ENCODE results near the gene PROSER3.

The PROSER3 gene

GRCh38 chr19:35777961-35778360, 20.0 kb downstream of the PROSER3 start:
- no peak for DNase-seq

- no peak for DNase-seq
These were observed 21.1 kb downstream of the PROSER3 start for GRCh38 chr19:35779033-35779432.

GRCh38 chr19:35780058-35780457, 22.1 kb downstream of the PROSER3 start:
- no peak for DNase-seq

GRCh38 chr19:35780717-35781116, 22.7 kb downstream of the PROSER3 start:
- no peak for DNase-seq

GRCh38 chr19:35781650-35782049, 23.7 kb downstream of the PROSER3 start:
- no peak for DNase-seq

GRCh38 chr19:35782589-35782988, 24.6 kb downstream of the PROSER3 start:
- DNase-seq: no peak

GRCh38 chr19:35783469-35784434, 25.8 kb downstream of the PROSER3 start:
- no peak for DNase-seq

- DNase-seq: no peak
These were observed 26.7 kb downstream of the PROSER3 start for GRCh38 chr19:35784503-35785338.

- DNase-seq: no peak
These were observed 27.3 kb downstream of the PROSER3 start for GRCh38 chr19:35785339-35785627.

- no peak for DNase-seq
These were observed 28.6 kb downstream of the PROSER3 start for GRCh38 chr19:35786299-35787160.

GRCh38 chr19:35787227-35787799, 29.3 kb downstream of the PROSER3 start:
- no peak for DNase-seq

GRCh38 chr19:35788205-35788960, 30.4 kb downstream of the PROSER3 start:
- DNase-seq: no peak

- DNase-seq: no peak
These were observed 31.4 kb downstream of the PROSER3 start for GRCh38 chr19:35789195-35789977.

- DNase-seq: no peak
These were observed 32.3 kb downstream of the PROSER3 start for GRCh38 chr19:35789978-35790944.

GRCh38 chr19:35790981-35791813, 33.2 kb downstream of the PROSER3 start:
- DNase-seq: no peak

- DNase-seq: no peak
These were observed 33.9 kb downstream of the PROSER3 start for GRCh38 chr19:35791814-35792279.

- no peak for DNase-seq
These were observed 34.3 kb downstream of the PROSER3 start for GRCh38 chr19:35792312-35792711.

GRCh38 chr19:35792888-35793287, 34.9 kb downstream of the PROSER3 start:
- DNase-seq: no peak

Measured in effector CD8-positive, alpha-beta T cell (primary cell).